GM18519 (cell line): Measurements from ENCODE around the gene ZNF823.
"Not testable (repeated sequence)": the region's sequence is repeated elsewhere in the genome, so short reads cannot be mapped to it uniquely, and the experiment has no call there.

Experiments
- ATAC-seq: cut with Tn5 transposase; IDR thresholded peaks from one replicate; pipeline ENCODE4 v1.9.1; 2021; ENCODE audit warnings: mild to moderate bottlenecking, moderate library complexity; ENCODE audit not compliant: unreplicated experiment, low FRiP score

The ZNF823 gene

DNA sequence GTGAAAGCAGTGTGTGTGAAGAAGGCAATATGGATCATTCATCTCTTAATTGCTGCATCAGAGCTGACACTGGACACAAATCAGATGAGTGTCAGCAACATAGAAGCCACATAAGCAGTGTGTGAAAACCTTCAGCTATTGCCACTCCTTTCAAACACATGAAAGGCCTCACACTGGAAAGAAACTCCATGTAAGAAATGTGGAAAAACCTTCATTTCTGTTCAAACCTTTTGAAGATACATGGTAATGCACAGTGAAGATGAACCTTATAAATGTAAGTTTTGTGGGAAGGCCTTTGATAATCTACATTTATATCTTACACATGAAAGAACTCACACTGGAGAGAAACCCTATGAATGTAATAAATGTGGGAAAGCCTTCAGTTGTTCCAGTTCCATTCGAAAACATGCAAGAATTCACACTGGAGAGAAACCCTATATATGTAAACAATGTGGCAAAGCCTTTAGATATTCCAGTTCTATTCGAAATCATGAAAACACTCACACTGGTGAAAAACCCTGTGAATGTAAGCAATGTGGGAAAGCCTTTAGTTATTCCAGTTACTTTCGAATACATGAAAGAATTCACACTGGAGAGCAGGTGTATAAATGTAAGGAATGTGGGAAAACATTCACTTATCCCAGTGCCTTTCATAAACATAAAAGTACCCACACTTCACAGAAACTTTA, 53.6 kb downstream of the ZNF823 start:
- ATAC-seq, result no peak

- ATAC-seq, result no peak
Observed at GRCh38 chr19:11680689-11681302, 58.0 kb downstream of the ZNF823 start.

- no peak for ATAC-seq
Observed at GRCh38 chr19:11678504-11678903, 60.2 kb downstream of the ZNF823 start.

GRCh38 chr19:11676661-11677600, 61.8 kb downstream of the ZNF823 start:
- not testable (repeated sequence) for ATAC-seq

GRCh38 chr19:11675569-11675968, 63.2 kb downstream of the ZNF823 start:
- ATAC-seq, result no peak

DNA sequence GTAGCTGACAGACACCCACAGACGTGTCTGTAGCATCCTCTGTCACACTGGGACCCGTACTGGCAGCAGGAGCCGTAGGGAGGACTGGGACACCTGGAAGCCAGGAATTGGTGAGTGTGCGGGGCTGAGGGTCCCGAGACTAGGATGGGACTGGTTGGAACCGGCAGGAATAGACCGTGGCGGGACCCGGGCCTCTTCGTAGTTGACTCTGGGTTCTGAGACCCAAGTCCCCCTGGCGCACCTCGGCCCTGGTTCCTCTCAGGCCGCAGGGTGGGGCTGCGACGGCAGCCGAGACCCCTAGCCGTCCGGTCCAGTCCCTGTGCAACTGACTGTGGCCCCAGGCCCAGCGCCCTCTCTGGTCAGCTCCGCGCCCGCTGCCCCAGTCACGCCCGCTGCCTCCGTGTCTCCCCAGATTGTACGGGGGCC, 64.7 kb downstream of the ZNF823 start:
- ATAC-seq, result no peak

DNA sequence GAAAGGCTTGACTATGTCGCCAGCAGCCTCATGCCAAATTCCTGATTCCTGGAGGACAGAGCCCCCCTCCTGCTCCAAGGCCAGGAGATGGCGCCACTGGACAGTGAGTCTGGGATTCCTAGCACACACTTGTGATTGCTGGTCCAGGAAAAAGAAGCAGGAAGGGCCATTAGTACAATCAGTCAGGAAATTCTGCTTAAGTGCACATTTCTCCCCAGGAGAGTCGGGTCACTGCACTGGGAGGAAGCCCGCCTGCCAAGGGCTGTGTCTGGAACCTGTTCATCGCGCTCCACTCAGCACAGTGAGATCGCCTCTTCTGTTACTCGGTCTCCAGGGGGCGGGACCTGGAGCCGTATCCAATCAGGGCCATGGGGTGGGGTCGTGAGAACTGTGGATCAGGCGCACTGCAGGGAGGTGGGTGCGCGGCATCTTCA, 65.1 kb downstream of the ZNF823 start:
- no peak for ATAC-seq
